ENCODE measurements around the gene CENPH.
"Not testable (repeated sequence)": the region's sequence is repeated elsewhere in the genome, so short reads cannot be mapped to it uniquely, and the experiment has no call there.

CENPH gene, protein sequence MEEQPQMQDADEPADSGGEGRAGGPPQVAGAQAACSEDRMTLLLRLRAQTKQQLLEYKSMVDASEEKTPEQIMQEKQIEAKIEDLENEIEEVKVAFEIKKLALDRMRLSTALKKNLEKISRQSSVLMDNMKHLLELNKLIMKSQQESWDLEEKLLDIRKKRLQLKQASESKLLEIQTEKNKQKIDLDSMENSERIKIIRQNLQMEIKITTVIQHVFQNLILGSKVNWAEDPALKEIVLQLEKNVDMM

GRCh38 chr5:69189162-69190086 lies at the start of gene CENPH:
CENPH (plus strand) TSS chr5:69189583; CDS start chr5:69189635, 52 bp downstream.
- peak; percentile 88 for DNase-seq (ENCODE audit: low read depth)

- not testable (repeated sequence) for DNase-seq (ENCODE audit: low read depth)
Measured at GRCh38 chr5:69140239-69140638, 49.1 kb upstream of the CENPH start.

DNA sequence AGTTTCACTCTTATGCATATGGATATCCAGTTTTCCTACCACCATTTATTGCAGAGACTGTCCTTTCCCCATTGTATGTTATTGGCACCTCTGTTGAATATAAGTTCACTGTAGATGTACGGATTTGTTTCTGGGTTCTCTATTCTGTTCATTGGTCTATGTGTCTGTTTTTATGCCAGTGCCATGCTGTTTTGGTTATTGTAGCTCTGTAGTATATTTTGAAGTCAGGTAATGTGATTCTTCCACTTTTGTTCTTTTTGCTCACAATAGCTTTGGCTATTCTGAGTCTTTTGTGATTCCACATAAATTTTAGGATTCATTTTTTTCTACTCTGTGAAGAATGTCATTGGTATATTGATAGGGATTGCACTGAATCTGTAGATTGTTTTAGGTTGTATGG lies 48.6 kb upstream of the CENPH start:
- DNase-seq (ENCODE audit: low read depth) = no peak

DNA sequence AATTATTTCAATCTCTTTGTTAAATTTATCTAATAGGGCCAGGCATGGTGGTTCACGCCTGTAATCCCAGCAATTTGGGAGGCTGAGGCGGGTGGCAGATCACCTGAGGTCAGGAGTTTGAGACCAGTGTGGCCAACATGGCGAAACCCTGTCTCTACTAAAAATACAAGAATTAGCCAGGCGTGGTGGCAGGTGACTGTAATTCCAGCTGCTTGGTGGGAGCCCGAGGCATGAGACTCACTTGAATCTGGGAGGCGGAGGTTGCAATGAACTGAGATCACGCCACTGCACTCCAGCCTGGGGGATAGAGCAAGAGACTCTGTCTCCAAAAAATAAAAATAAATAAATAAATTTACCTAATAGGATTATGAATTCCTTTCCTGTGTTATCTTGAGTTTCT lies 40.8 kb upstream of the CENPH start:
- not testable (repeated sequence) for DNase-seq (ENCODE audit: low read depth)

GRCh38 chr5:69148981-69149675 lies 40.3 kb upstream of the CENPH start:
- no peak for DNase-seq (ENCODE audit: low read depth)

DNA sequence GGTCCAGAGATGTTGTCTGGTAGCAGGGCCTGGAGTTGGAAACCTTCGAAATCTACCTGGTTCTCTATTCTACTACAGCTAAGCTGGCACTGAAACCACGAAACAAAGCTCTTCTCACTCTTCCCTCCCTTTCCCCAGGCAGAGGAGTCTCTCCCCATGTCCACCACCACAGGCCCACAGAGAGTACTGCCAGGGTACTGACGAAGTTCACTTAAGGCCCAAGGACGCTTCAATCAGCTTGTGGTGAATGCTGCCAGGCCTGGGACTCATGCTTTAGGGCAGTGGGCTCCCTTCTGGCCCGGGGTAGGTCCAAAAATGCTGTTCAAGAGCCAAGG lies 39.7 kb upstream of the CENPH start:
- DNase-seq (ENCODE audit: low read depth) = no peak

GRCh38 chr5:69152731-69153130 lies 36.7 kb upstream of the CENPH start:
- DNase-seq (ENCODE audit: low read depth) = no peak

DNA sequence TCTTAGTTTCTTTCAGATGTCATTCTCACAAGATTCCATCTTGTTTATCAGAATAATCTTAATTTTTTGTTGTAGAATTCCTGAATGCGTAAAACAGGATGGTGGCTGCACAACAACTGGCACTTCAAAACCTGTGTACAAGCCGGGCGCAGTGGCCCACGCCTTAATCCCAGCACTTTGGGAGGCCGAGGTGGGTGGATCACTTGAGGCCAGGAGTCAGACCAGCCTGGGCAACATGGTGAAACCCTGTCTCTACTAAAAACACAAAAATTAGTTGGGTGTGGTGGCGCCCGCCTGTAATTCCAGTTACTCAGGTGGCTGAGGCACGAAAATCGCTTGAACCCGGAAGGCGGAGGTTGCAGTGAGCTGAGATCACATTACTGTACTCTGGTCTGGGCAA lies 32.9 kb upstream of the CENPH start:
- no peak for DNase-seq (ENCODE audit: low read depth)

GRCh38 chr5:69158039-69158438 lies 31.3 kb upstream of the CENPH start:
- DNase-seq (ENCODE audit: low read depth) = no peak

GRCh38 chr5:69160651-69161050 lies 28.7 kb upstream of the CENPH start:
- no peak for DNase-seq (ENCODE audit: low read depth)

DNA sequence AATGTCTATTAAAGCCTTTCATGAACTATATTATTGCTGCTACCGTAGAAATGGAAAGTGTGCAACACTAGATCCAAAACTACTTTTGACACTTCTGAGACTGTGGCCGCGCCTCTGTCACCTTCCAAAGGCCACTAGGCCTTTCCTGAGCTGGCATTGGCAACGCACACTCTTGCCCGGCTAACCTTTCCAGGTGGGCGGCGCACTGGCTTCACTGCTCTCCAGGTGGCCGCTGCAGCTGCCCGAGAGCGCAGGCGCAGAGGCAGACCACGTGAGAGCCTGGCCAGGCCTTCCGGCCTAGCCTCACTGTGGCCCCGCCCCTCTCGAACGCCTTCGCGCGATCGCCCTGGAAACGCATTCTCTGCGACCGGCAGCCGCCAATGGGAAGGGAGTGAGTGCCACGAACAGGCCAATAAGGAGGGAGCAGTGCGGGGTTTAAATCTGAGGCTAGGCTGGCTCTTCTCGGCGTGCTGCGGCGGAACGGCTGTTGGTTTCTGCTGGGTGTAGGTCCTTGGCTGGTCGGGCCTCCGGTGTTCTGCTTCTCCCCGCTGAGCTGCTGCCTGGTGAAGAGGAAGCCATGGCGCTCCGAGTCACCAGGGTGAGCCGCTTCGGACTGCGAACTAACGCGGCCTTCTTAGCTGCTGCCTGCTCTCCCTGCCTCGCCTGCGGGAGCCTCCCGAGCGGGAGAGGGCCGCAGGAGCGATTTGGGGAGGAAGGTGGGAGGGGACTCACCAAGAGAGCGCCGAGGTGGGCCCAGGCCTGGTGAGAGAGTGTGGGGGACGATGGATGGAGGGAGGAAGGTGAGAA lies 22.5 kb upstream of the CENPH start, which contains the start of gene CCNB1:
TSS of gene CCNB1 (plus strand) at position 465 of the 807 bp plus-strand sequence. CDS start at position 578, 113 bp downstream.
- peak; percentile 96 for DNase-seq (ENCODE audit: low read depth)

- no peak for DNase-seq (ENCODE audit: low read depth)
Measured at GRCh38 chr5:69167493-69167855, 21.9 kb upstream of the CENPH start.

DNA sequence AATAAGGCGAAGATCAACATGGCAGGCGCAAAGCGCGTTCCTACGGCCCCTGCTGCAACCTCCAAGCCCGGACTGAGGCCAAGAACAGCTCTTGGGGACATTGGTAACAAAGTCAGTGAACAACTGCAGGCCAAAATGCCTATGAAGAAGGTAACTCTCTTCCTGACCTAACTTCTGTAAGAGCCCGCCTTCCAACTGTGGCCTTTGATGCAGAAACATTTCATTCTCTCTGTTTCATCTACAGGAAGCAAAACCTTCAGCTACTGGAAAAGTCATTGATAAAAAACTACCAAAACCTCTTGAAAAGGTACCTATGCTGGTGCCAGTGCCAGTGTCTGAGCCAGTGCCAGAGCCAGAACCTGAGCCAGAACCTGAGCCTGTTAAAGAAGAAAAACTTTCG lies 21.5 kb upstream of the CENPH start:
- no peak for DNase-seq (ENCODE audit: low read depth)

- DNase-seq (ENCODE audit: low read depth) = no peak
Measured at GRCh38 chr5:69170495-69170894, 18.9 kb upstream of the CENPH start.

GRCh38 chr5:69170969-69171368 lies 18.4 kb upstream of the CENPH start:
- no peak for DNase-seq (ENCODE audit: low read depth)

- not testable (repeated sequence) for DNase-seq (ENCODE audit: low read depth)
Measured at GRCh38 chr5:69181659-69182293, 7.6 kb upstream of the CENPH start.

DNA sequence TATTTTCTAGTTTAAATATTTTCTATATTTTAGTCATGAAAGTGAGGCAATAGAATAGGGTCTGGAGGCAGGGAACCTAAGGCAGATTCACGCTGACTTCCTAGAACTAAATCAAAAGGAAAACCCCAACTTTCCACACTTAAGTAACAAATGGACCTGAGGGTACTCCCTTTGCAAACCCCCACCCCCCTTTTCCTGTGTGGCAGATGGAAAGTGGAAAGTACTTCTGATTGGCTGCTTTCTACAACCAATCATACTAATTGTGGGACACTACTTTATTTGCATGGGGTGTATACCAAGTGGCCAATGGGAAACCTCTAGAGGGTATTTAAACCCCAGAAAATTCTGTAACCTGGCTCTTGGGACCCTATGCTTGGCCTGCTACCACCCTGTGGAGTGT lies 4.8 kb upstream of the CENPH start:
- no peak for DNase-seq (ENCODE audit: low read depth)

DNA sequence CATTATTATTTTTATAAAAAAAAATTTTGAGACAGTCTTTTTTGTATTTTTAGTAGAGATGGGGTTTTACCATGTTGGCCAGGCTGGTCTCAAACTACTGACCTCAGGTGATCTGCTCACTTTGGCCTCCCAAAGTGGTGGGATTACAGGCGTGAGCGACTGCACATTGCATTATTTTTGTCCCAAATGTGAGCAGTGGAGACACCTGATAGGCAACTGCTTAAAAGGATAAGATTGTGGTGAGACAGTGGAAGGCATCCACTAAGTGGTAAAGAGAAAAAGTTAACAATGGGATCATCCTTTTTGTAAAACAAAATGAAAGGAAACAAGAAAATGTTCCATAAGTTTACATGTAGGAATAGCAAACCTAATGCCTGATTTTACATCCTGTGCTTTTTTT lies 2.0 kb upstream of the CENPH start:
- no peak for DNase-seq (ENCODE audit: low read depth)

- no peak for DNase-seq (ENCODE audit: low read depth)
Measured at GRCh38 chr5:69188811-69189161, 597 bp upstream of the CENPH start.

DNA sequence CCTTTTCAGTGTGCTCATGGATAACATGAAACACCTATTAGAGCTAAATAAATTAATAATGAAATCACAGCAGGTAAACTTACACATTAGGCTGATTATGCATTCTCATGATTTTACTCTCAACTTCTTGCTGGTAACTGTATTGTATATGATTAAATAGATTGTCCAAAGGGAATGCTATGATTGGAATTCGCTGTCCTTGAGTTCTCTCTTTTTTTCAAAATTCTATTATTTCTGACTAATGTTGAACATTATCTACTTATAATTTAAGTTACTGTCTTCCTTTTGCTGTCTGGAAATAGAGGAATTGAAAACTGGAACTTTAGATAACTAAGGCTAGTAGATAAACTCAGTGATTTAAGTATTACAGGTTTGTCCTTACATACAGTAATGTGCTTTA lies 13.1 kb downstream of the CENPH start:
- no peak for DNase-seq (ENCODE audit: low read depth)

DNA sequence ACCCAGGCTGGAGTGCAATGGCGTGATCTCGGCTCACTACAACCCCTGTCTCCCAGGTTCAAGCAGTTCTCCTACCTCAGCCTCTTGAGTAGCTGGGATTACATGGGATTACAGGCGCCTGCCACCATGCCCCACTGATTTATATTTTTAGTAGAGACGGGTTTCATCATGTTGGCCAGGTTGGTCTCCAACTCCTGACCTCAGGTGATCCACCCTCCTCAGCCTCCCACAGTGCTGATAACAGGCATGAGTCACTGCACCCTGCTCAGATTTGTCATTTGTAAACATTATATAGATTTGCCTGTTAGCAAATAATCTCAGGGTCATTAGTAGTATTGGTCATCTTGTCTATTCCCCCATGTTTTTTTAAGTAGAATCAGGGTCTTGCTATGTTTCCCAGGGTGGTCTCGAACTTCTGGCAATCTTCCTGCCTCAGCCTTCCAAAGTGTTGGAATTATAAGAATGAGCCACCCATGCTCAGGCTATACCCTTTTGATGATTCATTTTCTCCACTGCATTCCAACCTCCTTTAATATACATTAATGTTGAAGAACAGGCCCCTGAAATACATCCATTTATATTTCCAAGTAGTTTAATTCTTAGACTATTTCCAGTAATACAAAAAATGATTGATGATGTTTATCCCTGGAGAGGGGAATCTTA lies 17.3 kb downstream of the CENPH start:
- DNase-seq (ENCODE audit: low read depth) = no peak

All from stromal cell of bone marrow (primary cell).